Measurements from ENCODE around the gene CCR5. TPM values are rescaled to one million over a fixed set of nuclear protein-coding genes. Genes with fewer than 3 reads are reported as not detected.

The CCR5 gene
- polyA plus RNA-seq, 4 donors, result 0.16 to 0.68 (median 0.45) TPM

Other genes with a start within 250 kb of the CCR5 start
- gene CCR1, start 162.6 kb upstream of the CCR5 start, polyA plus RNA-seq (ENCODE audit: insufficient read length in 4 of 4), result 1 to 10 TPM; 1.5 to 3.0 (median 2.5) TPM
- not detected for gene CCR3, start 128.5 kb upstream of the CCR5 start, polyA plus RNA-seq (ENCODE audit: insufficient read length in 4 of 4)
- 1 to 10 TPM in 3 of 4 donors, under 1 TPM in 1; 0.58 to 2.1 (median 1.8) TPM for gene CCR2, start 16.8 kb upstream of the CCR5 start, polyA plus RNA-seq (ENCODE audit: insufficient read length in 4 of 4)
- gene CCRL2, start 36.3 kb downstream of the CCR5 start, polyA plus RNA-seq (ENCODE audit: insufficient read length in 4 of 4), result 1 to 10 TPM in 3 of 4 donors, under 1 TPM in 1; 1.00 to 1.2 (median 1.1) TPM
- 1 to 10 TPM; 2.1 to 3.4 (median 3.1) TPM for gene LTF, start 94.0 kb downstream of the CCR5 start, polyA plus RNA-seq (ENCODE audit: insufficient read length in 4 of 4)
- not detected for gene RTP3, start 127.0 kb downstream of the CCR5 start, polyA plus RNA-seq (ENCODE audit: insufficient read length in 4 of 4)
- 1 to 10 TPM; 1.9 to 3.1 (median 2.6) TPM for gene LRRC2, start 195.4 kb downstream of the CCR5 start, polyA plus RNA-seq (ENCODE audit: insufficient read length in 4 of 4)
- under 1 TPM in 3 of 4 donors, not detected in 1; 0.08 to 0.26 (median 0.17) TPM for gene FAM240A, start 241.6 kb downstream of the CCR5 start, polyA plus RNA-seq (ENCODE audit: insufficient read length in 4 of 4)